D721Med (cell line): ENCODE measurements around the gene GLIS1.
A peak's percentile ranks its signal among the peaks of the same experiment; 100 is the strongest.

Experiments used
- DNase-seq: peaks from one replicate; pipeline ENCODE4 v3.0.0; 2011; ENCODE audit warnings: low spot score; ENCODE audit not compliant: insufficient read length
- FAIRE-seq: peaks from 2 replicates; lab custom pipeline; 2011; peaks lifted over from hg19 to GRCh38; lab: Jason Lieb, UNC
- TF ChIP-seq, protein P1 (sequence below): IDR thresholded peaks from 2 replicates; pipeline ENCODE4 v1.5.1; 2012; ENCODE audit warnings: mild to moderate bottlenecking, control low read depth; ENCODE audit not compliant: insufficient read depth; ENCODE audit errors: missing control alignments

The GLIS1 gene

DNA sequence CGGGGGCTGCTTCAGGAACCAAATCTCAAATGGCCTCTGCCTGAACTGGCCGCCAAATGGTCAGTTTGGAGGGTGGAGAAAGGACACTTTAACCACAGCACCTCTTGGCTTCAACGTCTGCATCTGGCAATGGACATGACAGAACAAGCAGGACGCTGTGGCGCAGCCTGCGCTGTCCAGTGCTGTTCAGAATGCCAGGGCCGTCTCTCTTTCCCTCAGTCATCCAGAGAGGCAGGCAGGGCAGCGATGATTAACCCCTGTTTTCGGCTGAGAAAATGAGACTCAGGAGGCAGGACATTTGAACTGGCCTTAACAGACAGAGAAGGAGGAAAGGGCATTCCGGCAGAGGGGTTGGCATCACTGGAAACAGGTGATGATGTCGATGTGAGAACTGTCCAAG, 48.6 kb downstream of the GLIS1 start:
- TF ChIP-seq, protein P1, sequence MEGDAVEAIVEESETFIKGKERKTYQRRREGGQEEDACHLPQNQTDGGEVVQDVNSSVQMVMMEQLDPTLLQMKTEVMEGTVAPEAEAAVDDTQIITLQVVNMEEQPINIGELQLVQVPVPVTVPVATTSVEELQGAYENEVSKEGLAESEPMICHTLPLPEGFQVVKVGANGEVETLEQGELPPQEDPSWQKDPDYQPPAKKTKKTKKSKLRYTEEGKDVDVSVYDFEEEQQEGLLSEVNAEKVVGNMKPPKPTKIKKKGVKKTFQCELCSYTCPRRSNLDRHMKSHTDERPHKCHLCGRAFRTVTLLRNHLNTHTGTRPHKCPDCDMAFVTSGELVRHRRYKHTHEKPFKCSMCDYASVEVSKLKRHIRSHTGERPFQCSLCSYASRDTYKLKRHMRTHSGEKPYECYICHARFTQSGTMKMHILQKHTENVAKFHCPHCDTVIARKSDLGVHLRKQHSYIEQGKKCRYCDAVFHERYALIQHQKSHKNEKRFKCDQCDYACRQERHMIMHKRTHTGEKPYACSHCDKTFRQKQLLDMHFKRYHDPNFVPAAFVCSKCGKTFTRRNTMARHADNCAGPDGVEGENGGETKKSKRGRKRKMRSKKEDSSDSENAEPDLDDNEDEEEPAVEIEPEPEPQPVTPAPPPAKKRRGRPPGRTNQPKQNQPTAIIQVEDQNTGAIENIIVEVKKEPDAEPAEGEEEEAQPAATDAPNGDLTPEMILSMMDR = no peak
- no peak for FAIRE-seq
- DNase-seq = no peak

DNA sequence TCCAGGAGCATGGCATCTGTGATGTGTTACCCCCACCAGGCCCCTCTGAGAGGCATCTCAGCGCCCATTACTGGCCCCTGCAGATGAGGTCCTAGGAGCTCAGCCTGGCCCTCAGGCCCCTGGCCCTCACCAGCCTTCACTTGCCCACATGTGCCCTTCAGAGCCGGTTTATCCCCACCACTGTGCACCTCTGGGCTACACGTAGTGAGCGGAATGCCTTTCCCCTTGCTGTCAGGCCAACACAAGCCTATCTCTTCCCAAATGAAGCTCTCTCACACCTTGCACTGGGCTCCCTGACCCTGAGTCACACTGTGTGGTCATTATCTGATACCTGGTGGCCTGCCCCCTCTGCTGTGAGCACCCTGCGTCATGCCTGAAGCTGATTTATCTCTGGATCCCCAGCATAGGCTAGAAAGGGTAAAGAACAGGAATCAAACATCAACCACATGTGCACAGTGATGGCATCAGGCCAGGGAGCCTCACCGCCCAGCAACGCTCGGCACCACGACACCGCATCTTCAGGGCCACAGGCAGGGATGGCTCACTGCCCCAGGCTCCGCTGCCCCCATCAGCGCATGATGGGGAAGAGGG, 49.1 kb downstream of the GLIS1 start:
- FAIRE-seq (no peak), DNase-seq (no peak)
- TF ChIP-seq, protein P1 = no peak

DNA sequence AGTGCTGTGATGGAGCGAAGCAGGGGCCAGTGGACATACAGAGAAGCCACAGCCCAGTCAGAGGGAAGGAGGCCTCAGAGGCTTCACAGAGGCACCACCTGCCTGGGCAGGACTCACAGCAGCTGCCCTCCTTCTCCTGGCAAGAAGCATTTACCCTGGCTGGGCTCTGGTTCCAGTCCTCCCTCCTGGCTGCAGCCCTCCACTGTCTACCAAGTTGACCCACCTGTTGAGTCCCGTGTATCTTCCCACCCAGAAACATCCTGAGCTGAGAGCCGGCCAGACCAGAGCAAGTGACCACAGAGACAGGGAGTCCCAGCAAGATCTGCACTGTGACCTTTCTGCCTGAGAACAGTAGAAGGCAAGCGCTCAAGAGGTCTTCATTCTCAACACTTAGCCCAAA, 49.7 kb downstream of the GLIS1 start:
- DNase-seq (no peak), FAIRE-seq (no peak)
- TF ChIP-seq, protein P1 = no peak

DNA sequence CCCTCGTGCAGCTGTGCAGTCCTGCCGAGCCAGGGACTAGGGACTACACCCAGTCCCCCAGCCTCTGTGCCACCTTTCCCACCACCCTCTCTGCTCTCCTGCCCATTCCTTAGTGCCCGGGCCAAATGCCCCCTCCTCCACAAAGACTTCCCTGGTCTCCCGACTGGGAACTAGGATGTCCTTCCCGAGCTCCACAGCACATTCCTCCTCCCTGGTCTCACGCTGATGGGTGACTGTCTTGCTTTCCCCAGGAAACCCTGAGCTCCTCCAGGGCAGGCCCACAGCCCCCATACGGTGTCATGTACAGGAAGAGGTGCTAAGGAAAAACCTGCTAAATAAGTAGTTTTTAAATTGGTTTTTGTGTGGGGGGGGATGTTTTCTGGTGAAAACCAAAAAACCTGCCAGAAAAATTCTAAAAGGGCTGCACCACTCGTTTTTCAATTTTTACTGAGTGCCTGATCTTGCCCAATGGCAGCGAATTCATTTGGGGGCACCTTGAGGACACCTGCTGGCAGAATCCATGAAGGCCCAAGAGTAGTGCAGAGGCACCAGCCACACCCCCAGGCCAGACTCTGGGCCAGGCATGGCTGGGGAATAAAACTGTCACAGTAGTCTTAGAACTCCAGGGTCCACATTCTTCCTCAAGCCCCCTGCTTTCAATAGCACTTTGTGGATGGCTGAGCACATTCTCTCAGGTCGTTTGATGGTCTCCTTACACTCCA, 50.4 kb downstream of the GLIS1 start:
- FAIRE-seq = no peak

DNA sequence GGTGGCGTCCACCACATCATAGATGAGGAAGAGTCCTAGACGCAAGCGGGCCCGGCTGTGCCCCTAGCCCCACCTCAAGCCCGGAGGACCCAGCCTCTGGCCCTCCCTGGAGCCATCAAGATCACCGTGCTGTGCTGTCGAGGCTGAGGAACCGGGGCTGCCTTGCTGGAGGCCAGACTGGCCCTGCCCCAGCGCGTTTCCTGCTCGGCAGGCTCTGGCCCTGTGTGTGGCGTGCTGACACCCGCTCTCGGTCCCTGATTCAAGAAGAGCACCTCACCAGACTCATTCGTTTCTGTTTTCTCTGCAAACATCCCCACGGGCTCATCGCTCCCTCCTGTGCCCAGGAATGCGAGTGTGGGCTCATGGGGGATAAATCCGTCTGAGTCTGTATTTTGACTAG, 51.1 kb downstream of the GLIS1 start:
- DNase-seq = no peak
- FAIRE-seq = no peak
- TF ChIP-seq, protein P1 = no peak

More for the DNA sequence above, 50.4 kb downstream of the GLIS1 start:
- TF ChIP-seq, protein P1 = peak; percentile 4
- DNase-seq = no peak

DNA sequence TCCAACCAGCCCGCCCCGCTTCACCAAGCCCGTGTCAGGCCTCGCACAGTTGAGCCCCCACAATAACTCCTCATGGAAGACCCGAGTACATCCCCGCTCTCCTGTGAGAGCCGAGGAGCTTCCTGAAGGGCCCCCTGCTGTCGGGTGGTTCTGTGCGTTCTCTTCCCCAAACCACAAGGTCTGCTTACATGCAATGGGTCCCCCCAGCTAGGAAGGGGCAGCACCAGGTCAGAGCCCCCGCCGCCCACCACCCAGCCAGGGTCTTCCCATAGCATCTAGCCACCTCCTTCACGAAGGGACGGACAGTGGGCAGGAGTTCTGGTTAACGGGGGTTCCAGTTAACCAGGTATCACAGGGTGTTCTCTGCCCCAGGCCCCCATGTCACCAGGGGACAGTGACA, 51.5 kb downstream of the GLIS1 start:
- DNase-seq = no peak
- no peak for FAIRE-seq
- TF ChIP-seq, protein P1 = no peak

DNA sequence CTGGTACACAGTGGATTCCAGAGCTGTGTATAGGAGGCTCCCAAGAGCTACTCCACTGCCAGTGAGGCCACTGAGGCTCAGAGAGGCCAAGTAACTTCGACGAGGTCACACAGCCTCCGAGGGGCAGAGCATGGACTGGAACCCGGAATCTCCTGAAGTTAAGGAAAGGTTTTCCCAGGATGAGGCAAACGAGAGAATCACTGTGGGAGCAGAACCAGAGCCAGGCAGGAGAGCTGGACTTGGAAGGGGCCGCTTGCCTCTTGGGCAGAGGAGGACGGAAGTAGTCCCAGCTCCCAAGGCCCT, 52.0 kb downstream of the GLIS1 start:
- TF ChIP-seq, protein P1 = no peak
- FAIRE-seq (no peak), DNase-seq (no peak)
